HCT116 (cell line): ENCODE measurements around the gene PPEF1.

Source experiments
- CTCF ChIP-seq, 3 experiments: fragments of 200-600 bp in 1 of 3; sonication (generic) in 1 of 3; IDR thresholded peaks in 2 of 3; conservative IDR thresholded peaks in 1 of 3; 2 replicates each; pipeline ENCODE4 v1.5.1; 2012 to 2017; ENCODE audit warnings: low read depth in 2 of 3, low read length in 2 of 3, antibody characterized with exemption in 1 of 3, borderline replicate concordance in 1 of 3, control low read depth in 1 of 3, mild to moderate bottlenecking in 1 of 3, mixed read lengths in 1 of 3, mixed run types in 1 of 3, moderate library complexity in 1 of 3; ENCODE audit not compliant: insufficient read depth in 1 of 3
- ELF1 ChIP-seq: IDR thresholded peaks from 2 replicates; pipeline ENCODE4 v1.6.1; 2012; ENCODE audit warnings: low read depth, borderline replicate concordance
- EZH2phosphoT487 ChIP-seq: fragments of 200-600 bp; IDR thresholded peaks from 2 replicates; pipeline ENCODE4 v1.6.1; 2018; ENCODE audit warnings: antibody characterized with exemption, borderline replicate concordance
- JUND ChIP-seq: IDR thresholded peaks from 2 replicates; pipeline ENCODE4 v1.6.1; 2012
- POLR2A ChIP-seq: IDR thresholded peaks from 2 replicates; pipeline ENCODE4 v1.7.0; 2011; ENCODE audit warnings: borderline replicate concordance; ENCODE audit not compliant: insufficient read depth, insufficient read length; ENCODE audit errors: extremely low read depth
- POLR2AphosphoS5 ChIP-seq: IDR thresholded peaks from 2 replicates; pipeline ENCODE4 v1.6.1; 2011; ENCODE audit warnings: mild to moderate bottlenecking, low read depth, low read length, moderate library complexity
- SRF ChIP-seq: IDR thresholded peaks from 2 replicates; pipeline ENCODE4 v1.6.1; 2012; ENCODE audit warnings: low read depth
- TCF7L2 ChIP-seq: IDR thresholded peaks from 2 replicates; pipeline ENCODE4 v1.7.0; 2011; ENCODE audit warnings: borderline replicate concordance, inconsistent platforms; ENCODE audit not compliant: insufficient read depth, insufficient read length; ENCODE audit errors: extremely low read depth
- ZNF274 ChIP-seq: fragments of 200-500 bp; sonication (Bioruptor generic); IDR thresholded peaks from 2 replicates; pipeline ENCODE4 v1.6.1; 2014; ENCODE audit warnings: mild to moderate bottlenecking, low read depth, low read length, inconsistent platforms
- TF ChIP-seq, protein P1 (sequence below): IDR thresholded peaks from 2 replicates; pipeline ENCODE4 v1.6.1; 2012
- TF ChIP-seq, protein P2 (sequence below): IDR thresholded peaks from 2 replicates; pipeline ENCODE4 v1.6.1; 2011; ENCODE audit warnings: mild to moderate bottlenecking, low read length, moderate library complexity; ENCODE audit not compliant: insufficient replicate concordance; ENCODE audit errors: extremely low read depth

DNA sequence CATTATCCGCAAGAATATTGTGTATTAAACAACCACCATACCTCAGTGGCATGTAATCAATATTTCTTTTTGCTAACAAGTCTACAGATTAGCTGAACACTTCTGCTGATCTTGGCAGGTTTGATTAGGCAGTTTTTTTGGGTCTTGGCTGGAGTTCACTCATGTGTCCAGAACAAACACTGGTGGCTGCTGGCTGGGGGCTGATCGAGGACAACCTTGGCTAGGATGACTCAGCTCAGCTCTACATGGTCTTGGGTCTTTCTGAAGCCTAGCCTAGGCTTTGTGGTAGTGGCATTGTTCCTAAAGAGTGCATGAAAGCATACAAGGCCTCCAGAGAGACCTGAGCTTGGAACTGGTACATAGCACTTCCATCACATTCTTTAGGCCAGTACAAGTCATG, 41.1 kb downstream of the PPEF1 start:
- no peak for TF ChIP-seq EZH2phosphoT487
- TF ChIP-seq CTCF (IDR thresholded peaks at IDR 0.05 in 2 of 3, conservative IDR thresholded peaks at IDR 0.05 in 1 of 3; ENCODE audit: borderline replicate concordance in 1 of 3, insufficient read depth in 1 of 3, low read depth in 2 of 3, low read length in 2 of 3): no peak
- no peak for TF ChIP-seq POLR2AphosphoS5
- TF ChIP-seq ELF1: no peak
- no peak for TF ChIP-seq JUND
- TF ChIP-seq ZNF274: no peak
- no peak for TF ChIP-seq POLR2A
- no peak for TF ChIP-seq SRF
- TF ChIP-seq, protein P1, sequence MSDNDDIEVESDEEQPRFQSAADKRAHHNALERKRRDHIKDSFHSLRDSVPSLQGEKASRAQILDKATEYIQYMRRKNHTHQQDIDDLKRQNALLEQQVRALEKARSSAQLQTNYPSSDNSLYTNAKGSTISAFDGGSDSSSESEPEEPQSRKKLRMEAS: no peak
- TF ChIP-seq TCF7L2: no peak
- TF ChIP-seq, protein P2, sequence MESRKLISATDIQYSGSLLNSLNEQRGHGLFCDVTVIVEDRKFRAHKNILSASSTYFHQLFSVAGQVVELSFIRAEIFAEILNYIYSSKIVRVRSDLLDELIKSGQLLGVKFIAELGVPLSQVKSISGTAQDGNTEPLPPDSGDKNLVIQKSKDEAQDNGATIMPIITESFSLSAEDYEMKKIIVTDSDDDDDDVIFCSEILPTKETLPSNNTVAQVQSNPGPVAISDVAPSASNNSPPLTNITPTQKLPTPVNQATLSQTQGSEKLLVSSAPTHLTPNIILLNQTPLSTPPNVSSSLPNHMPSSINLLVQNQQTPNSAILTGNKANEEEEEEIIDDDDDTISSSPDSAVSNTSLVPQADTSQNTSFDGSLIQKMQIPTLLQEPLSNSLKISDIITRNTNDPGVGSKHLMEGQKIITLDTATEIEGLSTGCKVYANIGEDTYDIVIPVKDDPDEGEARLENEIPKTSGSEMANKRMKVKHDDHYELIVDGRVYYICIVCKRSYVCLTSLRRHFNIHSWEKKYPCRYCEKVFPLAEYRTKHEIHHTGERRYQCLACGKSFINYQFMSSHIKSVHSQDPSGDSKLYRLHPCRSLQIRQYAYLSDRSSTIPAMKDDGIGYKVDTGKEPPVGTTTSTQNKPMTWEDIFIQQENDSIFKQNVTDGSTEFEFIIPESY: no peak
